HEK293T (cell line): ENCODE measurements around the gene PIGU.

ENCODE experiments used
- CTCF ChIA-PET: fragments of 350-600 bp; formaldehyde crosslinking; extraction: SDS; loops from one replicate; lab custom pipeline; 2021; ENCODE audit warnings: antibody characterized with exemption, inconsistent platforms; lab: Yijun Ruan, JAX
- POLR2A ChIA-PET: fragments of 350-600 bp; formaldehyde crosslinking; extraction: SDS; loops from one replicate; lab custom pipeline; 2020; ENCODE audit warnings: antibody characterized with exemption, inconsistent platforms; lab: Yijun Ruan, JAX
- DNase-seq: peaks from one replicate; pipeline ENCODE4 v3.0.0; 2012; ENCODE audit warnings: mixed read lengths; ENCODE audit errors: extremely low spot score
- ARNT ChIP-seq: fragments of 450-650 bp; IDR thresholded peaks from 2 replicates; pipeline ENCODE4 v1.6.1; 2017; ENCODE audit warnings: mild to moderate bottlenecking
- BHLHE40 ChIP-seq: fragments of 450-650 bp; IDR thresholded peaks from 2 replicates; pipeline ENCODE4 v1.6.1; 2016; ENCODE audit warnings: mild to moderate bottlenecking, moderate library complexity, borderline replicate concordance
- CTBP1 ChIP-seq: fragments of 450-650 bp; IDR thresholded peaks from 2 replicates; pipeline ENCODE4 v1.6.1; 2016; ENCODE audit warnings: borderline replicate concordance
- ELF4 ChIP-seq: fragments of 450-650 bp; IDR thresholded peaks from 2 replicates; pipeline ENCODE4 v1.6.1; 2017; ENCODE audit warnings: antibody characterized with exemption
- FOXA1 ChIP-seq: fragments of 450-650 bp; IDR thresholded peaks from 2 replicates; pipeline ENCODE4 v1.6.1; 2016; ENCODE audit warnings: mild to moderate bottlenecking
- FOXK2 ChIP-seq: fragments of 450-650 bp; IDR thresholded peaks from 2 replicates; pipeline ENCODE4 v1.6.1; 2016; ENCODE audit warnings: mild to moderate bottlenecking
- FOXM1 ChIP-seq: fragments of 450-650 bp; IDR thresholded peaks from 2 replicates; pipeline ENCODE4 v1.6.1; 2017; ENCODE audit warnings: mild to moderate bottlenecking, borderline replicate concordance
- HDGF ChIP-seq: fragments of 450-650 bp; IDR thresholded peaks from 2 replicates; pipeline ENCODE4 v1.6.1; 2017; ENCODE audit warnings: antibody characterized with exemption, borderline replicate concordance
- L3MBTL2 ChIP-seq: fragments of 450-650 bp; conservative IDR thresholded peaks from 2 replicates; pipeline ENCODE4 v1.6.1; 2016; ENCODE audit warnings: mild to moderate bottlenecking
- LEF1 ChIP-seq: fragments of 450-650 bp; IDR thresholded peaks from 2 replicates; pipeline ENCODE4 v1.6.1; 2017; ENCODE audit warnings: mild to moderate bottlenecking, borderline replicate concordance
- NFRKB ChIP-seq: fragments of 450-650 bp; IDR thresholded peaks from 2 replicates; pipeline ENCODE4 v1.6.1; 2016; ENCODE audit warnings: mild to moderate bottlenecking, moderate library complexity
- SP1 ChIP-seq: fragments of 450-650 bp; IDR thresholded peaks from 2 replicates; pipeline ENCODE4 v1.6.1; 2017
- SUZ12 ChIP-seq: fragments of 450-650 bp; IDR thresholded peaks from 2 replicates; pipeline ENCODE4 v1.6.1; 2016; ENCODE audit warnings: mild to moderate bottlenecking
- TARDBP ChIP-seq: fragments of 450-650 bp; IDR thresholded peaks from 2 replicates; pipeline ENCODE4 v1.6.1; 2016
- ZNF384 ChIP-seq: fragments of 450-650 bp; IDR thresholded peaks from 2 replicates; pipeline ENCODE4 v1.6.1; 2016
- TF ChIP-seq, protein P1 (sequence below): fragments of 450-650 bp; IDR thresholded peaks from 2 replicates; pipeline ENCODE4 v1.6.1; 2016

Gene PIGU

DNA sequence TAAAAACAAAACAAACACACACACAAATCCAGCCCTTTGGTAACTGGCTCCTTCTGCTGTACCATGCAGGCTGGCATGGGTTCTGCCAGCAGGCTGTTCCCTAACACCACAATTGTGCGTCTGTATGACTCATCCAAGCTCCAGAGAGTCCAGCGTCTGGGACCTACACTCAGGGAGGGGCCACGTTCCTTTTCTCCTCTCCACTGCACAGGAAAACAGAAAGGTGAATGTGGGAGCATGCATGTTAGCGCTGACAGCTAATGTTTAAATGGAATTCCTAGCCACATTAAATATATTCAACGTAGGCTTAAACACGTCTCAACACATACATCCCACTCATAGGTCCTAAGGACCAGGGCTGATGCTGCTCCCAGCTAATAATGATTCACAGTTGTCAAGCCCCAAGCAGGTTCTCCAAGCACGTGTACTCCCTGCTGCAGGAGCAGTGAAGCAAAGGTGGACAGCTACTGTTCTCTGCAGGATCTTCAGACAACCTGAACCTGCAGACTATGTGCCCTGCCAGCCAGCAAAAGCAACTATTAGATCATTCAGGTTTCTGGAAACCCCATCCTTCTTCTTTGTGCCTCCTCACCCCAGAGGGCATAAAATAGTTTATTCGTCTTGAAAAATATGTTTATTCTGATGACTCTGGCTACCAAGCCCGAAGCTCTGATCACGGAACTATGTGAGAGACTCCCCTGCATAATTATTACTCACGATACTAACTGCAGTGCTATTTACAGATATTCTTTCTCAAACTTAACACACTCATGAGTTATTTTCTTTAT is 97.5 kb downstream of the PIGU start:
- TF ChIP-seq NFRKB (no peak), L3MBTL2 (no peak)
- POLR2A ChIA-PET, result no interaction called here
- no peak for DNase-seq
- CTCF ChIA-PET, result no interaction called here

DNA sequence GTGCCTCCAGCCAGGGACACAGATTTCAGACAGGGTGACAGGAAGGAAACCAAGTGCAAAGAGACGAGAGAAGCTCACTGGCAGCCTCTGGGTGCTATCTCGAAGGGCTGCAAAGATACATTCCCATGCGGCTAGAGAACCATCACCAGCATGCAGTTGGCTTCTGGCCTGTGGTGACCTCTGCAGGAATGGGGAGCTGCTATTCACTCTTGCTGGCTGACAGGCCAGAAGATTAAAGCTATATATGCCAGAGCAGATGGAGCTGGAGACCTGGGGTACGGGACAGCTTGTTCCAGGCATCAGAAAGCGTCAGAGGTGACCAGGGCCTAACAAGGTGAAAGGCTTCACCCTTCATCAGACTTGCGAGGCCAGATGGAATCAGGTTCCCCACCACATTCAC is 98.4 kb downstream of the PIGU start:
- ChIA-PET POLR2A (interaction anchor here (0.5 kb wide), 1 partner anchor 1075 kb away, joined by 3 read pairs; no protein-coding TSS in a partner anchor), CTCF (no interaction called here)
- DNase-seq, result no peak
- TF ChIP-seq TARDBP (no peak), BHLHE40 (no peak), LEF1 (no peak), ELF4 (no peak), SP1 (no peak)

- no peak for DNase-seq
- POLR2A ChIA-PET, result no interaction called here
- CTCF ChIA-PET, result no interaction called here
- no peak for TF ChIP-seq SUZ12
- TF ChIP-seq CTBP1, result no peak
- TF ChIP-seq FOXK2, result no peak
- no peak for TF ChIP-seq L3MBTL2
- TF ChIP-seq FOXM1, result no peak
- TF ChIP-seq LEF1, result no peak
- TF ChIP-seq FOXA1, result no peak
- TF ChIP-seq ELF4, result no peak
- no peak for TF ChIP-seq ARNT
- TF ChIP-seq ZNF384, result no peak
- no peak for TF ChIP-seq HDGF
Observed at GRCh38 chr20:34578025-34578424, 98.9 kb downstream of the PIGU start.

- TF ChIP-seq FOXA1 (no peak), ZNF384 (no peak), ARNT (no peak), NFRKB (no peak), BHLHE40 (no peak), LEF1 (no peak), SUZ12 (no peak), CTBP1 (no peak), TARDBP (no peak), L3MBTL2 (no peak), FOXK2 (no peak), HDGF (no peak), FOXM1 (no peak), ELF4 (no peak), SP1 (no peak)
- TF ChIP-seq, protein P1, sequence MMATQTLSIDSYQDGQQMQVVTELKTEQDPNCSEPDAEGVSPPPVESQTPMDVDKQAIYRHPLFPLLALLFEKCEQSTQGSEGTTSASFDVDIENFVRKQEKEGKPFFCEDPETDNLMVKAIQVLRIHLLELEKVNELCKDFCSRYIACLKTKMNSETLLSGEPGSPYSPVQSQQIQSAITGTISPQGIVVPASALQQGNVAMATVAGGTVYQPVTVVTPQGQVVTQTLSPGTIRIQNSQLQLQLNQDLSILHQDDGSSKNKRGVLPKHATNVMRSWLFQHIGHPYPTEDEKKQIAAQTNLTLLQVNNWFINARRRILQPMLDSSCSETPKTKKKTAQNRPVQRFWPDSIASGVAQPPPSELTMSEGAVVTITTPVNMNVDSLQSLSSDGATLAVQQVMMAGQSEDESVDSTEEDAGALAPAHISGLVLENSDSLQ, result no peak
- DNase-seq, result no peak
- ChIA-PET CTCF (no interaction called here), POLR2A (no interaction called here)
Observed at GRCh38 chr20:34577061-34577460, 99.8 kb downstream of the PIGU start.

GRCh38 chr20:34575756-34576155 is 101.1 kb downstream of the PIGU start:
- TF ChIP-seq SP1, result no peak
- POLR2A ChIA-PET, result no interaction called here
- CTCF ChIA-PET, result interaction anchor here (0.7 kb wide), 1 partner anchor 107 kb away, joined by 3 read pairs; no protein-coding TSS in a partner anchor
- DNase-seq, result no peak

DNA sequence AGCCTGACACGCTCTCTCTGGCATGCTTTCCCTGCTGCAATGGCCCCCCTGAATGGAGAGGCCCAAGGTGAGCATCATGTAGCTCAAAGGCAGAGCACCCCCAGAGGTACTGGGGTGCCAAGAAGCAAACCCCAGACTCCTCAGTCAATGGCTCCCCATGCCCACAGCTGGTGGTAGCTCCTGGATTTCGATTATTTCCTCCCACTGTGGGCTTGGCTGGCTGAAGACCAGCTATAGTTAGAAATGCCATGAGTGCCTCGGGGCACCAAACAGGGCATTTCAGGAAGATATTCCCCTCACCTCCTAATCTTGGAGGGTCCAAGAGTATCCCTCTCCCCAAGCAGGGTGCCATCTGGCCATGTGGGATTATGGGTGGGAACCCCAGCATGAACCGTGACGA is 101.6 kb downstream of the PIGU start:
- POLR2A ChIA-PET, result no interaction called here
- no peak for DNase-seq
- CTCF ChIA-PET, result no interaction called here
- TF ChIP-seq ELF4 (no peak), FOXK2 (no peak), LEF1 (no peak), BHLHE40 (no peak), L3MBTL2 (no peak), FOXM1 (no peak), TARDBP (no peak), SP1 (no peak), SUZ12 (no peak), NFRKB (no peak), ZNF384 (no peak), HDGF (no peak)
- TF ChIP-seq, protein P1, result no peak

DNA sequence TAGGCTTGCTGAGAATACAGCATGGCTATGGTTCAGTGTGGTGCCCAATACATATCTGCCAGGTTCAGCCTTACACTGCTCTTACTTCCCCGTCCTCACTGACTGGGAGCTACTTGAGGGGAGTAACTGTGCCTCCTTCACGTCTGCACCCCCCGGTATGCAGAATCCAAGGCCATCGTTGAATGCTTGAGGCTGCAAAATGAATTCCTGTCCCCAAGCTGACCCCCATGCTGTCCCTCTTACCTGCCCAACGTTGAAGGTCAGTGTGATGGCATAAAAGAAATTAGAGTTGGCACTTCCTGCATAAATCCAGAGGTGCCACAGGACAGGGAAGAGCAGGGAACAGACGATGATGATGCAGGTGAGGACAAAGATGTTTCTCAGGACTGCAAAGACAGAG is 102.0 kb downstream of the PIGU start:
- ChIA-PET POLR2A (no interaction called here), CTCF (no interaction called here)
- TF ChIP-seq CTBP1, result no peak
- TF ChIP-seq SP1, result no peak
- TF ChIP-seq, protein P1, result no peak
- no peak for TF ChIP-seq TARDBP
- no peak for DNase-seq
